C4-2B (cell line): Measurements from ENCODE around the gene ROM1.

Experiments
- H3K27ac ChIP-seq: fragments of 450-650 bp; 2 replicates; pipeline ENCODE4 v1.5.1; 2017
- ZFX ChIP-seq: fragments of 450-650 bp; IDR thresholded peaks from 2 replicates; pipeline ENCODE4 v1.6.1; 2017
- TF ChIP-seq, protein P1 (sequence below): fragments of 450-650 bp; conservative IDR thresholded peaks from 2 replicates; pipeline ENCODE4 v1.5.1; 2017; ENCODE audit warnings: mild to moderate bottlenecking

ROM1 gene, protein sequence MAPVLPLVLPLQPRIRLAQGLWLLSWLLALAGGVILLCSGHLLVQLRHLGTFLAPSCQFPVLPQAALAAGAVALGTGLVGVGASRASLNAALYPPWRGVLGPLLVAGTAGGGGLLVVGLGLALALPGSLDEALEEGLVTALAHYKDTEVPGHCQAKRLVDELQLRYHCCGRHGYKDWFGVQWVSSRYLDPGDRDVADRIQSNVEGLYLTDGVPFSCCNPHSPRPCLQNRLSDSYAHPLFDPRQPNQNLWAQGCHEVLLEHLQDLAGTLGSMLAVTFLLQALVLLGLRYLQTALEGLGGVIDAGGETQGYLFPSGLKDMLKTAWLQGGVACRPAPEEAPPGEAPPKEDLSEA

DNA sequence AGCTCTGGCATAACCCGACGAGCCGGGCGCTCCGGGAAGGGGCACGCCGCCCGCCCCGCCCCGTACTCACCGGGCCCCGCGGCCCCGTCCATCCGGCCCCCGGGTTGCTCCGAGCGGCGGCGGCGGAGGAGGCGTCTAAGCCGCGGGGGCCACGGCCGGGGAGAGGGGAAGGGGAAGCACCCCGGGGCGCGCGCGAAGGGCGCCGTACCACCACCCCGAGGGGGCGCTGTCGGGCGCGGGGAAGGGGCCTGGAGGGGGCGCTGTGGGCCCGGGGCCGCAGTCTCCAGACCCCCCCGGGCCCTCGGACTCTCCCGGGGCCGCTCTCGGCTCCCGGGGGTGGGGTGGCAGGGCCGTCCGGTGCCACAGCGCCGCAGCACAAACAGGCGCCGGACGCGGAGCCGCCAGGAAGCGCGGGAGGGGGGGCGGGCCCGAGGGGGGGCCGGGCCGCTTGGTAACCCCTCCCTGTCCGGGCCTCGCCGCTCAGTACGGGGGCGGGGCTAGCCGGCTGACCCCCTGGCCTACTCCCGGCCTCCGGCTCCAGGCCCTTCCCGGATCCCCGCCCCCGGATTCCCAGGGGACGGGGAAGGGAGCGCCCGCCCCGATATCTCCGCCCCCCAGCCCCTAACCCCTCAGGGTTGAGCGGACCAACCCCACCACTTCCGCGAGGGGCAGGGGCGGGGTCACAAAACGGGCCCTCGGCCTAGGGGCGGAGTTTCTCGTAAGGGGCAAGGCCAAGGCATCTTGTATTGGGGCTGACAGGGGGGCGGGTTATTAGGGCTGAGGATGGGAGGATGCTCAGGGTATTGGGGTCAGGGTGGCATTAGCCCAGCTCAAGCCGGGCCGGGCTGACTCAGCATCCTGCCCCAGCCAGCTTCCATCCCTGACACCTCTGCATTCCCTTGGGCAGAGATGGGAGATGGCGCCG is at the start of gene ROM1, which contains the start of gene EML3:
Gene ROM1, plus strand, starts transcription at position 892 of the 925 bp plus-strand sequence. Its CDS starts 25 bp downstream, at position 917.
Gene EML3, minus strand, starts transcription at position 410 of the 925 bp plus-strand sequence. Its CDS starts 318 bp downstream, at position 92.
- no peak for TF ChIP-seq ZFX
- TF ChIP-seq, protein P1, sequence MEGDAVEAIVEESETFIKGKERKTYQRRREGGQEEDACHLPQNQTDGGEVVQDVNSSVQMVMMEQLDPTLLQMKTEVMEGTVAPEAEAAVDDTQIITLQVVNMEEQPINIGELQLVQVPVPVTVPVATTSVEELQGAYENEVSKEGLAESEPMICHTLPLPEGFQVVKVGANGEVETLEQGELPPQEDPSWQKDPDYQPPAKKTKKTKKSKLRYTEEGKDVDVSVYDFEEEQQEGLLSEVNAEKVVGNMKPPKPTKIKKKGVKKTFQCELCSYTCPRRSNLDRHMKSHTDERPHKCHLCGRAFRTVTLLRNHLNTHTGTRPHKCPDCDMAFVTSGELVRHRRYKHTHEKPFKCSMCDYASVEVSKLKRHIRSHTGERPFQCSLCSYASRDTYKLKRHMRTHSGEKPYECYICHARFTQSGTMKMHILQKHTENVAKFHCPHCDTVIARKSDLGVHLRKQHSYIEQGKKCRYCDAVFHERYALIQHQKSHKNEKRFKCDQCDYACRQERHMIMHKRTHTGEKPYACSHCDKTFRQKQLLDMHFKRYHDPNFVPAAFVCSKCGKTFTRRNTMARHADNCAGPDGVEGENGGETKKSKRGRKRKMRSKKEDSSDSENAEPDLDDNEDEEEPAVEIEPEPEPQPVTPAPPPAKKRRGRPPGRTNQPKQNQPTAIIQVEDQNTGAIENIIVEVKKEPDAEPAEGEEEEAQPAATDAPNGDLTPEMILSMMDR: peak; percentile 95
- peak within 1 kb of the TSS; percentile 80 for H3K27ac ChIP-seq

DNA sequence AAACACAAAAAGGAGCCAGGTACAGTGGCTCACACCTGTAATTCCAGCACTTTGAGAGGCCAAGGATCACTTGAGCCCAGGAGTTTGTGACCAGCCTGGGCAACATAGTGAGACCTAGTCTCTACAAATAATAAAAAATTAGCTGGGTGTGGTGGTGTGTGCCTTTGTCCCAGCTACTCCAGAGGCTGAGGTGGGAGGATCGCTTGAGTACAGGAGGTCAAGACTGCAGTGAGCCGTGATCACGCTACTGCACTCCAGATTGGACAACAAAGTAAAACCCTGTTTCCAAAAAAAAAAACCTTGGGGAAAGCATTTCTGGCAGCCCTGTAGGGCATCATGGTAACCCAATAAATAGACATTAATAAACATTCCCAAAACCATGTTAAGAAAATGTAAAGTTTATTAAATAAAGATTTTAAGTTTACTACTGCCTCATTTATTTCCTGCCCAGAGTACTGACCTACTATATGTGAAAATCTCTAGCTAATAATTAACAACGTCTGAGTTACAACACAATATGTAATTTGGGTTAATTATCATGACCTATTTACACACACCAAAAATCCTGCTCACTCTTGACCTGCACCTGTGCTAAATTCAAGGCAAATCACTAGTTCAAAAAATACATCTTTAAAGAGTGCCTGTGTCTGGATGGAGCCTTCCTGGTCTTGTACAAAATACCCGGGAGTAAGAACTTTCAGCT is 47.8 kb upstream of the ROM1 start:
- TF ChIP-seq ZFX: no peak
- TF ChIP-seq, protein P1: no peak
- H3K27ac ChIP-seq: no peak overlapping the region

DNA sequence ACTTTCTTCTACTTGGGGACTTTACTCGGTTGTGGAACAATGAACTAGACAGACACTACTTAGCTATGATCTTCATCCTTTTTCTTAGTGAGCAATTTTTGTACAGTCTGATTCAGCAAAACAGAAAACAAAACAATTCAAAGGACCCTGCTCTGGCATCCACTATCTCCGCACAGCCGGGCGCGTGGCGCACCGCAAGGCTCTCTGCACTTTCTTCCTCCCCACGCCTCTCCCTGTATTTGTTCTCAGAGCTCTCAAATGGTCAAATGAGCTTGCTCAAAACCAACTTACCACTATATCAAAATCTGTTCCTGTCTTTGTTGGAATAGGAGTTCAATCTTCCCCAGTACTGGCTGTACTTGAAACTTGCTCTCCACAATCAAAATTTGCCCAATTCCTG is 46.8 kb upstream of the ROM1 start:
- TF ChIP-seq, protein P1: no peak
- TF ChIP-seq ZFX: no peak
- H3K27ac ChIP-seq: no peak overlapping the region

DNA sequence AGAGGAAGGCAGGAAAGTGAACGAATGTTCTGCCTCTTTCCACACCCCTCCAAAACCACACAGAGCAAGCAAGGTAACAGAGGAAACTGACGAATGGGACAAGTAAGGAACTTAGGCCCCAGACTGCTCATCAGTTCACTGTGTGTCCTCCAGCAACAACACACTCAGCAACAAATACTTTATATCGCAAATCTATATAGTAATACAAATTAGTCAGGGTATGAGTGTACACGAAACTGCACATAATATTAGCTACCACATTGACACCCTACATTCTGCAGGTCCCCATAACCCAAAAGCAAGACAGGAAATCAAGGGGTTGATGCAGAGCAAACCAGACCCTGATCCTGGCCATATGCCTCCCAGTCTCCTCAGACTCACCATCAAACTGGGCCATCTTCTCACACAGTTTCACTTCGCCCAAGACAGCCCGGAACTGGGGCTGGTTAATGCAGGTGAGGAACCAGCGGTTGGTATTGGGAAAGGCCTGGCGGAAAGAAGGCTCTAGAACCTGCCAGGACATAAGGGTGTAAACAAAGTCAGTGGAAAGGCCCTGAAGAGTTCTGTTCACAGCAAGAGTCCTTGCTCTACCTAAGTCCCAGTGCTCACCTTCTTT is 45.9 kb upstream of the ROM1 start:
- TF ChIP-seq, protein P1: no peak
- no peak for TF ChIP-seq ZFX
- H3K27ac ChIP-seq: no peak overlapping the region

DNA sequence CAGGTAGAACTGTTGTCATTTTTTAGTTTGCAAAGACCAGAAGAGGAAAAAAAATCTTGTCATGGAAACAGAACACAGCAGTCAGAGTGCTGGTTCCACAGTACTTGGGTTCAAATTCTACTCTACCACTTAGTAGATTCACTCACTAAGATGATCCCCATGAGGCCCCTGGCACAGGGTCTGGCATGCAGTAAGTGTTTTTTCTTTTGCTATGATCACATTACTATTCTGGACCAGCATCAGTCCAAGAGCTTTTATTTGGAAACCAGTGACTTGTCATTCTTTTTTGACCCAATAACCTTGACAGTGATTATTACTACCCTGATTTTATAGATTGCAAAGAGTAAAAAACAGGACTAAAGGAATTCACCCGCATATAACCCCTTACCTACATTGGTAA is 43.4 kb upstream of the ROM1 start:
- TF ChIP-seq, protein P1: no peak
- TF ChIP-seq ZFX: no peak
- H3K27ac ChIP-seq: no peak overlapping the region

DNA sequence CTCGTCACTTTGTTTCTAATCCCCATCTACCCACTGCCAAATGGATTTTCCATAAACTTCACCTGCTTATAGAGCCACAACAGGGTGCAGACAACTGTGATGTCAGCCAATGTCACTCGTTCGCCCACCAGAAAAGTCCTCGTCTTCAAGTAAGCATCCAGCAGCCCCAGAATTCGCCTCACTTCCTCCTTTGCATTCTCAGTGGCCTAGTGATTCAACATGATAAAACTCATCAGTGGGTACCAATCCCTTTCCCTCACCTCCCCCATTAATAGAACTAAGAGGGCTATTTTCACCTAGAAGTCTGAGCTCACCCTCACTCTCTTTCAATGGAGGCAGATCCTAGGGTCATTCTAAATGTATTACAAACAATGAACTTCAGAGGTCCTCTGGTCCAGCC is 42.2 kb upstream of the ROM1 start:
- peak overlapping the region; percentile 8; the same call in 1 of the 2 replicates for H3K27ac ChIP-seq

DNA sequence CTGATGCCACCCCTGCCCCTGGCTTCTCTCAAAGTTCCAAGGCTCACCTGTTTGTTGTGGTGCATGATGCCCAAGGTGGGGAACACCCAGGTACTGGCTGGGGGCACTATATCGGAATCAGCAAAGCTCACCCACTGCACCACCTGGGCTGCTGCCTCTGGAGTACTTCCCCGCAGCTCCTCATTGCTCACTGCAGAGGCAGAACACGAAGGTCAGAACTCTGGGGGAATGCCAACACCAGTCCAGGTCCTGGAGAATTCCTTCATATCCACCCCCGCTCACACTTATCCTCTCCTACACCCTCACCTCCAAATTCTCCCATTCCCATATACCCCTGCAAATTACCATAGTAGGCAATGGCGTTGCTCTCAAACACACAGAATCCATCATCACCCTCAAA is 41.6 kb upstream of the ROM1 start:
- H3K27ac ChIP-seq: peak overlapping the region; percentile 8; the same call in 1 of the 2 replicates
